HepG2 (cell line): ENCODE measurements around the gene PSMD2. TPM values are rescaled to one million over a fixed set of nuclear protein-coding genes. Genes with fewer than 3 reads are reported as not detected.

Experiments used
- ATF2 ChIP-seq: sonication (generic); formaldehyde crosslinking; IDR thresholded peaks from 2 replicates; pipeline ENCODE4 v1.4.0; 2020; ENCODE audit warnings: missing genetic modification reagents
- FOSL2 ChIP-seq: sonication (generic); formaldehyde crosslinking; IDR thresholded peaks from 2 replicates; pipeline ENCODE4 v1.4.0; 2020; ENCODE audit warnings: missing genetic modification reagents
- FOXK1 ChIP-seq: sonication (generic); formaldehyde crosslinking; IDR thresholded peaks from 2 replicates; pipeline ENCODE4 v1.4.0; 2020; ENCODE audit warnings: low read depth, missing genetic modification reagents, borderline replicate concordance
- HES4 ChIP-seq: sonication (generic); formaldehyde crosslinking; IDR thresholded peaks from 2 replicates; pipeline ENCODE4 v1.9.0; 2021; ENCODE audit warnings: mild to moderate bottlenecking, missing genetic modification reagents, borderline replicate concordance
- HNRNPK ChIP-seq: fragments of 200-400 bp; formaldehyde crosslinking; IDR thresholded peaks from 2 replicates; pipeline ENCODE4 v1.6.1; 2018; ENCODE audit warnings: low read length, low read depth, moderate library complexity, mild to moderate bottlenecking; ENCODE audit not compliant: poor library complexity, severe bottlenecking
- MAFG ChIP-seq: sonication (generic); formaldehyde crosslinking; IDR thresholded peaks from 2 replicates; pipeline ENCODE4 v1.5.1; 2020; ENCODE audit warnings: mild to moderate bottlenecking, missing genetic modification reagents
- MZF1 ChIP-seq: sonication (generic); formaldehyde crosslinking; IDR thresholded peaks from 2 replicates; pipeline ENCODE4 v1.8.1; 2023; ENCODE audit warnings: mild to moderate bottlenecking, missing genetic modification reagents, borderline replicate concordance
- TGIF2 ChIP-seq: IDR thresholded peaks from 2 replicates; pipeline ENCODE4 v1.6.1; 2016; ENCODE audit warnings: control low read depth, missing compliant biosample characterization
- THYN1 ChIP-seq: sonication (generic); formaldehyde crosslinking; IDR thresholded peaks from 2 replicates; pipeline ENCODE4 v1.8.1; 2023; ENCODE audit warnings: low read depth, mild to moderate bottlenecking, moderate library complexity, missing genetic modification reagents, borderline replicate concordance
- TMF1 ChIP-seq: sonication (generic); formaldehyde crosslinking; IDR thresholded peaks from 2 replicates; pipeline ENCODE4 v1.8.1; 2022; ENCODE audit warnings: low read depth, missing genetic modification reagents
- TRIM24 ChIP-seq: sonication (generic); formaldehyde crosslinking; IDR thresholded peaks from 2 replicates; pipeline ENCODE4 v1.8.0; 2022; ENCODE audit warnings: mild to moderate bottlenecking, missing genetic modification reagents
- YEATS2 ChIP-seq: sonication (generic); formaldehyde crosslinking; IDR thresholded peaks from 2 replicates; pipeline ENCODE4 v1.4.0; 2020; ENCODE audit warnings: missing genetic modification reagents, borderline replicate concordance
- ZBTB37 ChIP-seq: sonication (generic); formaldehyde crosslinking; IDR thresholded peaks from 2 replicates; pipeline ENCODE4 v1.4.0; 2020; ENCODE audit warnings: mild to moderate bottlenecking, missing genetic modification reagents
- ZBTB42 ChIP-seq: sonication (generic); formaldehyde crosslinking; IDR thresholded peaks from 2 replicates; pipeline ENCODE4 v1.5.0; 2020; ENCODE audit warnings: mild to moderate bottlenecking, missing genetic modification reagents
- ZBTB8A ChIP-seq: sonication (generic); formaldehyde crosslinking; IDR thresholded peaks from 2 replicates; pipeline ENCODE4 v1.4.0; 2020; ENCODE audit warnings: mild to moderate bottlenecking, low read depth, missing genetic modification reagents, borderline replicate concordance
- ZNF224 ChIP-seq: sonication (generic); formaldehyde crosslinking; IDR thresholded peaks from 2 replicates; pipeline ENCODE4 v1.5.0; 2020; ENCODE audit warnings: mild to moderate bottlenecking, missing genetic modification reagents
- ZNF318 ChIP-seq: sonication (generic); formaldehyde crosslinking; IDR thresholded peaks from 2 replicates; pipeline ENCODE4 v1.4.0; 2020; ENCODE audit warnings: mild to moderate bottlenecking, missing genetic modification reagents
- ZNF549 ChIP-seq: sonication (generic); formaldehyde crosslinking; IDR thresholded peaks from 2 replicates; pipeline ENCODE4 v1.5.0; 2020; ENCODE audit warnings: missing genetic modification reagents
- ZNF598 ChIP-seq: sonication (generic); formaldehyde crosslinking; IDR thresholded peaks from 2 replicates; pipeline ENCODE4 v1.5.1; 2020; ENCODE audit warnings: mild to moderate bottlenecking, missing genetic modification reagents, borderline replicate concordance
- polyA plus RNA-seq, 8 experiments: library from polyadenylated mRNA; depleted of rRNA in 3 of 8; stranded (reverse) in 7 of 8; unstranded in 1 of 8; fragments of >200 nt; fragmentation: Illumina TruSeq in 4 of 8; extraction: Trizol in 4 of 8; gene quantifications; 2 replicates each; pipeline versions ENCODE4 v1.2.1 to v1.2.3, GENCODE V29; 2011 to 2016; ENCODE audit warnings: low read depth in 4 of 8, missing spikeins in 1 of 8, mixed read lengths in 1 of 8; ENCODE audit not compliant: insufficient read depth in 1 of 8
- total RNA-seq, 5 experiments: library from RNA; depleted of rRNA; stranded (reverse); fragments of >200 nt; fragmentation: Illumina TruSeq; extraction: Trizol; gene quantifications; 2 replicates each; pipeline ENCODE4 v1.2.3, GENCODE V29; 2016; ENCODE audit warnings: low read depth in 1 of 5

Gene PSMD2
- total and polyA plus RNA-seq, 2 of the 13 experiments (the other 11 are each of a cell fraction or from before 2014, with no cell fraction given) = 125 to 200 TPM

- TF ChIP-seq MZF1 (CRISPR knock-in tag) (no peak), FOSL2 (no peak), HES4 (CRISPR knock-in tag) (no peak), ZNF598 (CRISPR knock-in tag) (no peak), HNRNPK (no peak), ZBTB42 (CRISPR knock-in tag) (no peak), THYN1 (CRISPR knock-in tag) (no peak), ZBTB37 (CRISPR knock-in tag) (peak; percentile 49; the same call in 1 of the 2 replicates), ATF2 (CRISPR knock-in tag) (no peak), FOXK1 (CRISPR knock-in tag) (peak; percentile 93), MAFG (CRISPR knock-in tag) (no peak), ZNF318 (no peak), TGIF2 (peak; percentile 58; the same call in 1 of the 2 replicates), TRIM24 (no peak), YEATS2 (CRISPR knock-in tag) (peak; percentile 71; the same call in 1 of the 2 replicates), ZBTB8A (CRISPR knock-in tag) (no peak), ZNF224 (no peak), TMF1 (CRISPR knock-in tag) (no peak), ZNF549 (no peak)
Measured at GRCh38 chr3:184249412-184250166, 49.5 kb upstream of the PSMD2 start, which contains the start of gene EEF1AKMT4 (continued).
